HG03108 (cell line): ENCODE results near the gene RING1.

Experiments used
- ATAC-seq: cut with Tn5 transposase; IDR thresholded peaks from one replicate; pipeline ENCODE4 v1.9.1; 2021; ENCODE audit warnings: moderate library complexity; ENCODE audit not compliant: unreplicated experiment

RING1 gene

GRCh38 chr6:33192105-33192646 lies 16.1 kb upstream of the RING1 start, which contains the start of gene COL11A2:
Gene COL11A2, minus strand, starts transcription at chr6:33192467. Its CDS starts 227 bp downstream, at chr6:33192240.
- no peak for ATAC-seq

GRCh38 chr6:33192671-33193602 lies 15.4 kb upstream of the RING1 start:
- ATAC-seq, result no peak

DNA sequence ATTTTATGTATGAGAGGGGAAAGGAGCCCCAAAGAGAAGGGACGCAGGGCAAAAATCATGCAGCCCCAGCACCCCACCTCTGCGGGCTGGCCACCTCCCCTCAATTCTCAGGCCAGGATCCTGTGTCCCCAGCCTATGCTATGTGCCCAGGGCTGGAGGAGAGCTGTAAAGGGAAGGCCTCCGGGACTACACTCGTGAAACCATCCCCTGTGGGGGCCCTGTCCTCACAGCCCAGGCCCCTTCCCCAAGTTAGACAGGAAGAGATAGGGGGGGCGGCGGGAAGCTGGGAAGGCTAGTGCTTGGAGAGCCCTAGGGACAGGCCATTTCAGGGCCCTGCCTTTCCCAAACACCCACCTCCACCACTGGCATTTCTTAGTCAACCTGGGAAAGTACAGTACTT lies 14.7 kb upstream of the RING1 start:
- no peak for ATAC-seq

- no peak for ATAC-seq
These were observed 13.8 kb upstream of the RING1 start for GRCh38 chr6:33194431-33194979.

DNA sequence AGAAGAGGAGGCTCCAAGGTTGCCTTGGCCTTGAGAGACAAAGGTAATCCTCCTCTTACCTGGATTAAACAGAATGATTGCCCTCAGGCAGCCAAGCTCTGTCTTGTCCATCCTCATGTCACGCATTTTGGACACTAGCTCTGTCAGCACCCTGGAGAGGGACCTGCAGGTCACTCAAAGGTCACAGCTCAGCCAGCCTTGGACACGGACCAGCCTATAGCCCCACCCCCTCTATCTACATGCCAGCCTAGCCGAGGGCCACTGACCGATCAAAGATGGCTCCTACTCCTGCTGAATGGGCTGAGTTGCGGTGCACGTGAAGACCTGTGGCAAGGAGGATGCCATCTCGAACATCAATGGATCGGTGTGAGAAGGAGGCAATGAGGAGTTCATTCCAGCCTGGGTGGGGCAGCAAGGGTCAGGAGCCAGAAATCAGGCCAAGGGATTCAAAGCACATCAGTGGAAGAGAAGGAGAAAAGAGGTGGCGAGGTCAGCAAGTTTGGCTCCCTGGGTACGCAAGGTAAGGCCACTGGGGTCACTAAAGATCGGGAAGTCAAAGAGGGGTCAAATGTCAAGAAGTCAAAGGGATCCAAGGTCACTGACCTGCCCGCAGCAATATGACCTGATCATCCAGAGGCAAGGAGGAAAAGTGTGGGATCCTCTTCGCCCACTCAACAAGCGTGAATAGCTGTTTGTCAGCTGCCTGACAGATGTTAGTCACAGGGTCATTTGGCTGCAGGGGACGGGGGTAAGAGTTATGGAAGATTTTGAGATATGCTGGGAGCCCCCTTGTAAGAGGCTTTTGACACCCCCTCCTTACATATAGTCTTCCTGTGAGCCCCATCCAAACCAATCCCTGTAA lies 12.8 kb upstream of the RING1 start:
- no peak for ATAC-seq

DNA sequence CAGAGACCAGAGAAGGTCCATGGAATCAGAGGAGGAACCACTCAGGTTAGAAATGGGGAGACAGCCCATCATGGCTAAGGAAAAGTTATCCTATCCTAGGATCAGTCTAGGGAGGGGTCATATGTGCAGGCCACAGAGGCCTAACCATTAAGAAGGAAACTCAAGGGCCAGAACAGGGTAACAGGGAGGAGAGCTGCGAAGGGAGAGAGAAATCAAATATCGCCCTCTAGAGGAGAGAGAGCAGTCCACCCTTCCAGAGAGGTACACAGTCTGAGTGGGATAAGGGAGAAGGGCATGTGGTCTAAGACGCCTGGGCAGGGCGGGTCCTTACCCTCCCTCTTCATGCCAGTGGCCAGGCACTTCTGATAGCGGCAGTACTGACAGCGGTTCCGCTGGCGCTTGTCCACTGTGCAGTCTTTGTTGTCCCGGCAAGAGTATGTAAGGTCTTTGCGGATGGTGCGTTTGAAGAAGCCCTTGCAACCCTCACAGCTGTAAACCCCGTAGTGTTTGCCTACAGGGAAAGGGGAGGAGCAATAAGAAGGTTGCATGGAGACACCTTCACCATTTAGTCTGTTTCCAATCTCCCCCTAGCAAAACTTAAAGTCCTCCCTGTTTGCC lies 10.8 kb upstream of the RING1 start:
- no peak for ATAC-seq

GRCh38 chr6:33198159-33198852 lies 10.0 kb upstream of the RING1 start:
- no peak for ATAC-seq

GRCh38 chr6:33198853-33199436 lies 9.4 kb upstream of the RING1 start:
- ATAC-seq, result no peak

- ATAC-seq, result peak; percentile 18
These were observed 8.5 kb upstream of the RING1 start for GRCh38 chr6:33199687-33200218.

DNA sequence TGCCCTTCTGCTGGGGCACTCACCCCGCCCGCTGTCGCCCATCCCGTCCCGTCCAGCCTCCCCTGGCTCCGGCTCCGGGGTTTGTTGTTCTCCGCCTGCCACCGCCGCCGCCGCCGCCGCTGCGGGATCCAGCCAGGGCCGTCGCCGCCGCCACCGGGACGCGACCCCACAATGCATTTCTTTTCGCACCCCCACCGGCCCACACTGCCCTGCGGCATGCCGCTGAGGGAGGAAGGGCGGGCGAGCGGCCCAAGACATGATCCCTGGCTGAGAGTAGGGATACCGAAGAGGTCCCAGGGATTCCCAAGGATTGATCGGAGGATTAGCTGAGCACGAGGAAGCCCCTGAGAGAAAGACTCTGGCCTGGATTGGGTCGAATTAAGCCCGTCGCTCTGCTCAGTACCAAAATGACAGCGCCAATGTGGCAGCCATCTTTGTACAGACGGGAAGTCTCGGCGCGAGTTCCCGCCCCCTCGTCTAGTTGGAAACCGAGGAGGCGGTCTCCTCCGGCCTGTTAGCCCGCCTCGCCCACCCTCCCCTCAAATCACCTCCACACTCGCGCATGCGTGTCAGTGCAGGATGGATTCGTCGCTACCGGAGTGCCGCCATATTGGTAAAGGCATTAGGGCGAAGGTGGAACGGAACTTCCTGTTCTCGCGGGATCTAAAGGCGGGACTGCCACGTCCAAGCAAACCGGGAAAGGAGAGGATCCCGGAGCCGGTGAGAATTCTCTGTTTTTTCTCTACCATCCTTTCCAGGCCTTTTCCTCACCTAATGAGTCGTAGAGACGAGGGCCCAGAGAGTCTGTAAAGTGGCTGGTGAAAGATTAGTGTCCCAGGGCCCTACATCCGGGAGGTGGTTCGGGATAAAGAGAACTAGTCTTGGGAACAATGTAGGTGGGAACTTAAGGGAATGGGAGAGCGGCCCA lies 7.8 kb upstream of the RING1 start, which contains the start of the genes RXRB and SLC39A7:
TSS of gene RXRB (minus strand) at position 447 of the 928 bp plus-strand sequence. CDS start at position 258, 189 bp downstream.
TSS of gene SLC39A7 (plus strand) at position 649 of the 928 bp plus-strand sequence. CDS start 379 bp downstream, outside the sequence.
- peak; percentile 44 for ATAC-seq

DNA sequence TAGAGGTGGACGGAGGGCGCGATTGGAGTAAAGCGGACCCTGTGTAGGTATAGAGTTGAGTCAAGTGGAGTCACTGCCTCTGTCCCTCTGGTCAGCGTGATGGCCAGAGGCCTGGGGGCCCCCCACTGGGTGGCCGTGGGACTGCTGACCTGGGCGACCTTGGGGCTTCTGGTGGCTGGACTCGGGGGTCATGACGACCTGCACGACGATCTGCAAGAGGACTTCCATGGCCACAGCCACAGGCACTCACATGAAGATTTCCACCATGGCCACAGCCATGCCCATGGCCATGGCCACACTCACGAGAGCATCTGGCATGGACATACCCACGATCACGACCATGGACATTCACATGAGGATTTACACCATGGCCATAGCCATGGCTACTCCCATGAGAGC lies 7.2 kb upstream of the RING1 start:
- ATAC-seq, result no peak

GRCh38 chr6:33201935-33202334 lies 6.4 kb upstream of the RING1 start:
- no peak for ATAC-seq

DNA sequence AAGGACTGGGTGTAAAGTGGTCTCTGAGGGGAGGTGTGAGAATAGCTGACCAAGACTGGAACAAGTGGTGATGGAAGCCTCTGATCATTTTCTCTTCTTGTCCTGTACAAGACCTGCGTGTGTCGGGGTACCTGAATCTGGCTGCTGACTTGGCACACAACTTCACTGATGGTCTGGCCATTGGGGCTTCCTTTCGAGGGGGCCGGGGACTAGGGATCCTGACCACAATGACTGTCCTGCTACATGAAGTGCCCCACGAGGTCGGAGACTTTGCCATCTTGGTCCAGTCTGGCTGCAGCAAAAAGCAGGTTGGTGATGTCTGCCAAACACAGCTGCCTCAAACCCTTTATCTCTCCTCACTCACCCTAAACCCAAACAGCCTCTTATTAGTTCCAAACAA lies 5.5 kb upstream of the RING1 start:
- ATAC-seq, result no peak

DNA sequence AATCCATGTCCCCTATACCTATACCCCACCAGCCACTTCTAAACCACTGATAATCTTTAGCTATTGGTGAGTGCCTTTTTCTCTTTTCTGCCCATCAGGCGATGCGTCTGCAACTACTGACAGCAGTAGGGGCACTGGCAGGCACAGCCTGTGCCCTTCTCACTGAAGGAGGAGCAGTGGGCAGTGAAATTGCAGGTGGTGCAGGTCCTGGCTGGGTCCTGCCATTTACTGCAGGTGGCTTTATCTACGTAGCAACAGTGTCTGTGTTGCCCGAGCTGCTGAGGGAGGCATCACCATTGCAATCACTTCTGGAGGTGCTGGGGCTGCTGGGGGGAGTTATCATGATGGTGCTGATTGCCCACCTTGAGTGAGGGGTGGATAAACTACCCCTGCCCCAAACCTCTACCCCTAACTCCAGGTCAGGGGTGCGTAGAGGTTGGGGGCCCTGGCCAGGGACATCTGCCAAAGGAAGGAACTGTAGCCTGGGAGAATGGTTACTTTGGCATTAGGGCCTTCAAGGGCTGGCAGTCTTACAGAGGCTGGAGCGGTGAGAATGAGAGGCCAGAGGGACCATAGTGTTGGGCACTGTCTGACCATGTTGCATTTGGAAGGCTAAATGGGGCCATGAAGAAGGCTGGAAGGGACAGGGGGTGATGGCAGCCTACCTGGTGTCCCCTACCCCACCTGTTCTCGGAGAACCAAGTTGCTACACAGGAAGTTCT lies 4.7 kb upstream of the RING1 start:
- no peak for ATAC-seq

DNA sequence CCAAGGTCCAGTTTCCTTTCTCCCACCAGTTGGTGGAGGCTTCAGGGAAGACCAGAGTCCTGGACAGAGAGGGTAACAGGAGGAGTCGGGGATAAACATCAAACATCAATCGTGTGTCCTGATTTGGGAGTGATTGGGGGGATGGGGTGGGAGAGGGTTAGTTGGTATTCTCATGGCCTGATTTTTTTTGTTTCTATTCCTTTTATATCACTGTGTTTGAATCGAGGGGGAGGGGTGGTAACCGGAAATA lies 4.2 kb upstream of the RING1 start:
- ATAC-seq, result no peak

DNA sequence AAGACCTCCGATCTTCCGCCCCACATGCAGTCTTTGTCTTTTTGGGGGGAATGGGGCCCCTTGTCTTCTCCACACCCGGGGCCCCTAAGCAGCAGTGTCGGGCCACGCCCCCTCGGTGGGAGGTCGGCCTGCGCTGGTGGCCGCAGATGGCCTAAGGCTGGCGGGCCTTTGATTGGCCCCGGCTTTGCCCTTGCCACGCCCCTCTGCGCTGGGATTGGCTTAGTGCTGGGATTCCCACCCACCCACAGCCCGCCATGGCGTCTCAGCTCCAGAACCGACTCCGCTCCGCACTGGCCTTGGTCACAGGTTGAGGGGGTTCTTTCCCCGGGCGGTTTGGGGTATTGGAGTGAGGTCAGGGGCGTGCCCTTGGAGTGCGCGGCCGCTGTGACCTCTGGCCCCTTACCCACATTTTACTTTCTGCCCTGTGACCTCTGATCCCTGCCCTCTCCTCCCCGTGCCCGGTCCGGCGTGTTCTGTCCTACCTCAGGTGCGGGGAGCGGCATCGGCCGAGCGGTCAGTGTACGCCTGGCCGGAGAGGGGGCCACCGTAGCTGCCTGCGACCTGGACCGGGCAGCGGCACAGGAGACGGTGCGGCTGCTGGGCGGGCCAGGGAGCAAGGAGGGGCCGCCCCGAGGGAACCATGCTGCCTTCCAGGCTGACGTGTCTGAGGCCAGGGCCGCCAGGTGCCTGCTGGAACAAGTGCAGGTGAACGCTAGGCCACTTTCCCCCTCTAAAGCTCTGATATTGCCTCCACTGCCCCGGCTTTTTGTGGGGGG lies 3.7 kb upstream of the RING1 start, which contains the start of gene HSD17B8:
TSS of gene HSD17B8 (plus strand) at position 241 of the 776 bp plus-strand sequence. CDS start at position 255, 14 bp downstream.
- peak; percentile 45 for ATAC-seq
